IMR-90 (cell line): ENCODE measurements around the gene ALPK3. TPM values are rescaled to one million over a fixed set of nuclear protein-coding genes. Genes with fewer than 3 reads are reported as not detected.

Experiments used
- ATAC-seq: fragments of 200-7000 bp; cut with Tn5 transposase; 2 replicates; pipeline ENCODE4 v1.9.1; 2020; ENCODE audit warnings: low read depth, mild to moderate bottlenecking, moderate library complexity
- BruUV-seq: library from RNA; stranded (reverse); fragments of 400-500 nt; replicated peaks from 2 replicates; lab custom pipeline; 2021; lab: Mats Ljungman, UMichigan
- CTCF ChIA-PET: fragments of 300-600 bp; formaldehyde crosslinking; extraction: SDS; loops from one replicate; lab custom pipeline; 2021; ENCODE audit warnings: antibody characterized with exemption; lab: Yijun Ruan, JAX
- POLR2A ChIA-PET: fragments of 300-600 bp; sonication (Branson Sonifier 250); formaldehyde crosslinking; loops from one replicate; lab custom pipeline; 2022; ENCODE audit warnings: antibody characterized with exemption; ENCODE audit not compliant: unreplicated experiment; lab: Charles Lee
- DNase-seq: peaks from one replicate; pipeline ENCODE4 v3.0.0; 2013
- H2AFZ ChIP-seq: replicated peaks from 2 replicates; pipeline ENCODE3; 2013; ENCODE audit warnings: low read length, mild to moderate bottlenecking; ENCODE audit not compliant: poor library complexity
- H2AK5ac ChIP-seq: 2 replicates; pipeline ENCODE4 v1.6.1; 2013; ENCODE audit warnings: low read depth, low read length, inconsistent platforms
- H2AK9ac ChIP-seq: replicated peaks from 2 replicates; pipeline ENCODE3; 2013; ENCODE audit warnings: mild to moderate bottlenecking, low read depth, low read length, moderate library complexity; ENCODE audit not compliant: poor library complexity
- H2BK120ac ChIP-seq: 2 replicates; pipeline ENCODE4 v1.6.1; 2013; ENCODE audit warnings: low read depth, low read length, inconsistent platforms
- H2BK15ac ChIP-seq: 3 replicates; pipeline ENCODE4 v1.6.1; 2013; ENCODE audit warnings: low read depth, low read length, inconsistent platforms
- H2BK20ac ChIP-seq: 2 replicates; pipeline ENCODE4 v1.6.1; 2013; ENCODE audit warnings: low read depth, mild to moderate bottlenecking, inconsistent platforms, low read length, moderate library complexity
- H2BK5ac ChIP-seq: 2 replicates; pipeline ENCODE4 v1.6.1; 2013; ENCODE audit warnings: mild to moderate bottlenecking, low read depth, low read length, inconsistent platforms; ENCODE audit not compliant: poor library complexity, severe bottlenecking
- H3K14ac ChIP-seq: replicated peaks from 2 replicates; pipeline ENCODE4 v1.6.1; 2013; ENCODE audit warnings: low read depth, low read length, inconsistent platforms
- H3K18ac ChIP-seq: 2 replicates; pipeline ENCODE4 v1.6.1; 2013; ENCODE audit warnings: low read depth, low read length, control low read depth
- H3K23ac ChIP-seq: 2 replicates; pipeline ENCODE4 v1.6.1; 2013; ENCODE audit warnings: low read depth, low read length, inconsistent platforms
- H3K27ac ChIP-seq: 2 replicates; pipeline ENCODE4 v1.5.1; 2013; ENCODE audit warnings: mild to moderate bottlenecking, control low read depth, low read length; ENCODE audit not compliant: insufficient read depth
- H3K27me3 ChIP-seq: 2 replicates; pipeline ENCODE4 v1.6.1; 2013; ENCODE audit warnings: low read length; ENCODE audit not compliant: control insufficient read depth, insufficient read depth
- H3K36me3 ChIP-seq: 2 replicates; pipeline ENCODE4 v1.6.1; 2013; ENCODE audit warnings: low read length, mixed read lengths; ENCODE audit not compliant: control insufficient read depth, insufficient read depth
- H3K4ac ChIP-seq: 2 replicates; pipeline ENCODE4 v1.6.1; 2013; ENCODE audit warnings: low read depth, low read length, inconsistent platforms
- H3K4me1 ChIP-seq: 2 replicates; pipeline ENCODE4 v1.6.1; 2013; ENCODE audit warnings: low read length, mixed read lengths; ENCODE audit not compliant: control insufficient read depth, insufficient read depth
- H3K4me2 ChIP-seq: 2 replicates; pipeline ENCODE4 v1.6.1; 2013; ENCODE audit warnings: low read depth, mild to moderate bottlenecking, control low read depth, low read length, moderate library complexity
- H3K4me3 ChIP-seq: 2 replicates; pipeline ENCODE4 v1.5.1; 2013; ENCODE audit warnings: low read depth, mild to moderate bottlenecking, control low read depth, low read length, moderate library complexity; ENCODE audit not compliant: insufficient read depth
- H3K56ac ChIP-seq: 2 replicates; pipeline ENCODE4 v1.6.1; 2013; ENCODE audit warnings: low read length, inconsistent platforms; ENCODE audit not compliant: insufficient read depth; ENCODE audit errors: extremely low read depth
- H3K79me1 ChIP-seq, 2 experiments: 2 replicates each; pipeline ENCODE4 v1.6.1; 2013; ENCODE audit warnings: low read length in 2 of 2, inconsistent platforms in 1 of 2, low read depth in 1 of 2
- H3K9ac ChIP-seq: 2 replicates; pipeline ENCODE4 v1.6.1; 2013; ENCODE audit warnings: low read depth, low read length, control low read depth
- H3K9me1 ChIP-seq: 2 replicates; pipeline ENCODE4 v1.6.1; 2013; ENCODE audit warnings: low read length, inconsistent platforms; ENCODE audit not compliant: insufficient read depth
- H3K9me3 ChIP-seq: 2 replicates; pipeline ENCODE4 v1.6.1; 2013; ENCODE audit warnings: low read length; ENCODE audit not compliant: control insufficient read depth, insufficient read depth
- H4K20me1 ChIP-seq: 2 replicates; pipeline ENCODE4 v1.6.1; 2013; ENCODE audit warnings: low read length, inconsistent platforms; ENCODE audit not compliant: insufficient read depth
- H4K5ac ChIP-seq: 2 replicates; pipeline ENCODE4 v1.6.1; 2013; ENCODE audit warnings: mild to moderate bottlenecking, low read depth, low read length, control low read depth
- H4K8ac ChIP-seq, 2 experiments: 2 replicates each; pipeline ENCODE4 v1.6.1; 2013; ENCODE audit warnings: low read depth in 2 of 2, low read length in 2 of 2, control low read depth in 1 of 2, inconsistent platforms in 1 of 2
- H4K91ac ChIP-seq: 2 replicates; pipeline ENCODE4 v1.6.1; 2013; ENCODE audit warnings: low read depth, low read length, inconsistent platforms; ENCODE audit not compliant: insufficient read depth
- BHLHE40 ChIP-seq: fragments of 150-350 bp; IDR thresholded peaks from 2 replicates; pipeline ENCODE4 v1.6.1; 2016; ENCODE audit warnings: mild to moderate bottlenecking, low read depth, low read length
- CEBPB ChIP-seq: IDR thresholded peaks from 2 replicates; pipeline ENCODE4 v1.6.1; 2012; ENCODE audit warnings: low read depth, low read length, improper control_type of control experiment
- CHD1 ChIP-seq: IDR thresholded peaks from 2 replicates; pipeline ENCODE4 v1.6.1; 2012; ENCODE audit warnings: low read depth, low read length, improper control_type of control experiment
- CTCF ChIP-seq: conservative IDR thresholded peaks from 2 replicates; pipeline ENCODE4 v1.5.1; 2012; ENCODE audit warnings: mild to moderate bottlenecking, low read depth, low read length, improper control_type of control experiment
- ELK1 ChIP-seq: fragments of 150-350 bp; IDR thresholded peaks from 2 replicates; pipeline ENCODE4 v1.6.1; 2016; ENCODE audit warnings: low read depth, mild to moderate bottlenecking, low read length, moderate library complexity, borderline replicate concordance
- FOS ChIP-seq: fragments of 150-350 bp; IDR thresholded peaks from 2 replicates; pipeline ENCODE4 v1.6.1; 2016; ENCODE audit warnings: low read depth, low read length
- MAFK ChIP-seq: IDR thresholded peaks from 2 replicates; pipeline ENCODE4 v1.6.1; 2012; ENCODE audit warnings: low read depth, low read length, improper control_type of control experiment
- MAZ ChIP-seq: IDR thresholded peaks from 2 replicates; pipeline ENCODE4 v1.6.1; 2012; ENCODE audit warnings: low read depth, mild to moderate bottlenecking, low read length, improper control_type of control experiment, moderate library complexity, borderline replicate concordance
- MXI1 ChIP-seq: IDR thresholded peaks from 2 replicates; pipeline ENCODE4 v1.6.1; 2012; ENCODE audit warnings: low read depth, mild to moderate bottlenecking, low read length, moderate library complexity, borderline replicate concordance
- NFE2L2 ChIP-seq: fragments of 150-350 bp; IDR thresholded peaks from 2 replicates; pipeline ENCODE4 v1.6.1; 2016; ENCODE audit warnings: low read depth, mild to moderate bottlenecking, low read length
- POLR2A ChIP-seq: IDR thresholded peaks from 2 replicates; pipeline ENCODE4 v1.6.1; 2012; ENCODE audit warnings: mild to moderate bottlenecking, low read depth, low read length
- RAD21 ChIP-seq: IDR thresholded peaks from 2 replicates; pipeline ENCODE4 v1.6.1; 2012; ENCODE audit warnings: low read length, improper control_type of control experiment
- RCOR1 ChIP-seq: IDR thresholded peaks from 2 replicates; pipeline ENCODE4 v1.6.1; 2012; ENCODE audit warnings: mild to moderate bottlenecking, low read length, improper control_type of control experiment; ENCODE audit not compliant: insufficient replicate concordance
- RFX5 ChIP-seq: IDR thresholded peaks from 2 replicates; pipeline ENCODE4 v1.8.0; 2012; ENCODE audit warnings: low read depth, mild to moderate bottlenecking, low read length, moderate library complexity
- SMC3 ChIP-seq: fragments of 150-350 bp; IDR thresholded peaks from 2 replicates; pipeline ENCODE4 v1.6.1; 2016; ENCODE audit warnings: low read depth, mild to moderate bottlenecking, antibody characterized with exemption, low read length, moderate library complexity
- USF2 ChIP-seq: fragments of 150-350 bp; IDR thresholded peaks from 2 replicates; pipeline ENCODE4 v1.6.1; 2017; ENCODE audit warnings: mild to moderate bottlenecking, antibody characterized with exemption, low read length, low read depth
- WGBS, 2 experiments: methylation state at CpG; one replicate each; pipeline versions ENCODE4 v1.1.5 to v1.1.7; 2013; ENCODE audit warnings: missing lambda C conversion rate in 2 of 2; ENCODE audit not compliant: insufficient read length in 1 of 2; ENCODE audit errors: extremely low coverage in 2 of 2; 5-methylcytosine and 5-hydroxymethylcytosine counted together
- dilution Hi-C: fragments of 300-500 bp; cut with HindIII; formaldehyde crosslinking; loops from one replicate; pipeline ENCODE4 v1.14.3; 2018; ENCODE audit warnings: low sequenced_read_pairs; ENCODE audit not compliant: unreplicated experiment
- in situ Hi-C: fragments of 300-500 bp; cut with MboI; formaldehyde crosslinking; loops from 3 replicates; pipeline ENCODE4 v1.14.3; 2019; ENCODE audit warnings: low sequenced_read_pairs, inconsistent platforms, mixed read lengths
- intact Hi-C: fragments of 100-400 bp; cut with micrococcal nuclease; formaldehyde crosslinking; loops from 2 replicates; pipeline ENCODE4 v1.10.0; 2022
- polyA plus RNA-seq, 3 experiments: library from polyadenylated mRNA; depleted of rRNA; stranded (reverse); fragments of >200 nt; gene quantifications; 2 replicates each; pipeline ENCODE4 v1.2.3, GENCODE V29; 2012; ENCODE audit warnings: low replicate concordance in 1 of 3
- total RNA-seq: library from RNA; depleted of rRNA; stranded (reverse); fragments of >200 nt; gene quantifications from 2 replicates; pipeline ENCODE4 v1.2.3, GENCODE V29; 2012

The ALPK3 gene
- total and polyA plus RNA-seq, 2 of the 4 experiments (the other 2 are of a cell fraction) = under 0.01 to 0.26 TPM

GRCh38 chr15:84788500-84788899, 28.7 kb upstream of the ALPK3 start:
- H4K20me1 ChIP-seq = peaks cover 46% of the 10 kb centered on the region
- H3K9me1 ChIP-seq = peaks cover 19% of the 10 kb centered on the region
- no TSS peak for BruUV-seq
- no peak overlapping the region for H4K5ac ChIP-seq
- H4K91ac ChIP-seq = no peak overlapping the region
- ATAC-seq = no peak
- H2AK5ac ChIP-seq = no peak overlapping the region
- H3K56ac ChIP-seq = no peak overlapping the region
- H3K36me3 ChIP-seq = peaks cover 33% of the 10 kb centered on the region
- dilution Hi-C loops (no loop called here), in situ Hi-C loops (no loop called here), intact Hi-C loops (no loop called here)
- no peaks in the 10 kb centered on the region for H3K27me3 ChIP-seq
- no peak for DNase-seq
- H3K27ac ChIP-seq = no peak overlapping the region
- no peak overlapping the region for H3K23ac ChIP-seq
- H2BK20ac ChIP-seq = no peak overlapping the region
- no peaks in the 10 kb centered on the region for H3K9me3 ChIP-seq
- no peak overlapping the region for H3K18ac ChIP-seq
- WGBS, 2 experiments = no CpG with 5 or more reads among the region's 2 CpGs
- H3K4ac ChIP-seq = no peak overlapping the region
- H2BK15ac ChIP-seq = no peak overlapping the region
- peaks cover 4% of the 10 kb centered on the region for H3K4me1 ChIP-seq
- no peak overlapping the region for H4K8ac ChIP-seq
- H2AK9ac ChIP-seq = no peak overlapping the region
- TF ChIP-seq BHLHE40 (no peak), MAZ (no peak), USF2 (no peak), RAD21 (no peak), ELK1 (no peak), NFE2L2 (no peak), CTCF (no peak), FOS (no peak), CEBPB (no peak), MXI1 (no peak), RCOR1 (no peak), POLR2A (no peak), SMC3 (no peak), RFX5 (no peak), MAFK (no peak), CHD1 (no peak)
- H3K14ac ChIP-seq = no peak overlapping the region
- no peak overlapping the region for H2AFZ ChIP-seq
- no peak overlapping the region for H2BK120ac ChIP-seq
- no peak overlapping the region for H3K4me3 ChIP-seq
- H3K4me2 ChIP-seq = no peak overlapping the region
- peaks cover 34 to 80% of the 10 kb centered on the region in 2 experiments for H3K79me1 ChIP-seq
- POLR2A ChIA-PET = no interaction called here
- CTCF ChIA-PET = no interaction called here
- no peak overlapping the region for H3K9ac ChIP-seq
- H2BK5ac ChIP-seq = no peak overlapping the region
